HepG2 (cell line): ENCODE data around the gene CCDC106. TPM values are rescaled to one million over a fixed set of nuclear protein-coding genes. Genes with fewer than 3 reads are reported as not detected.
A peak's percentile ranks its signal among the peaks of the same experiment; 100 is the strongest.

Experiments
- AGO2 ChIP-seq: fragments of 200-400 bp; formaldehyde crosslinking; optimal IDR thresholded peaks from 2 replicates; pipeline ENCODE3; 2017; ENCODE audit warnings: mild to moderate bottlenecking, low read depth, low read length, moderate library complexity
- CENPX ChIP-seq: sonication (generic); formaldehyde crosslinking; IDR thresholded peaks from 2 replicates; pipeline ENCODE4 v1.9.0; 2021; ENCODE audit warnings: mild to moderate bottlenecking, missing genetic modification reagents, moderate library complexity
- HNRNPLL ChIP-seq: fragments of 200-400 bp; formaldehyde crosslinking; IDR thresholded peaks from 2 replicates; pipeline ENCODE4 v1.6.1; 2017; ENCODE audit warnings: mild to moderate bottlenecking, low read depth, low read length; ENCODE audit not compliant: poor library complexity, severe bottlenecking
- LBX2 ChIP-seq: sonication (generic); formaldehyde crosslinking; IDR thresholded peaks from 2 replicates; pipeline ENCODE4 v1.5.0; 2020; ENCODE audit warnings: missing genetic modification reagents, mild to moderate bottlenecking, borderline replicate concordance
- YEATS2 ChIP-seq: sonication (generic); formaldehyde crosslinking; IDR thresholded peaks from 2 replicates; pipeline ENCODE4 v1.4.0; 2020; ENCODE audit warnings: missing genetic modification reagents, borderline replicate concordance
- ZBTB34 ChIP-seq: sonication (generic); formaldehyde crosslinking; IDR thresholded peaks from 2 replicates; pipeline ENCODE4 v1.8.0; 2022; ENCODE audit warnings: mild to moderate bottlenecking, missing genetic modification reagents
- ZNF138 ChIP-seq: sonication (generic); formaldehyde crosslinking; IDR thresholded peaks from 2 replicates; pipeline ENCODE4 v1.5.0; 2020; ENCODE audit warnings: mild to moderate bottlenecking, low read depth, missing genetic modification reagents
- ZNF281 ChIP-seq: sonication (generic); formaldehyde crosslinking; IDR thresholded peaks from 2 replicates; pipeline ENCODE4 v1.4.0; 2020; ENCODE audit warnings: missing genetic modification reagents, borderline replicate concordance
- ZNF30 ChIP-seq: sonication (generic); formaldehyde crosslinking; IDR thresholded peaks from 2 replicates; pipeline ENCODE4 v1.5.0; 2020; ENCODE audit warnings: mild to moderate bottlenecking, missing genetic modification reagents
- ZNF501 ChIP-seq: sonication (generic); formaldehyde crosslinking; IDR thresholded peaks from 2 replicates; pipeline ENCODE4 v1.5.1; 2020; ENCODE audit warnings: mild to moderate bottlenecking, moderate library complexity, missing genetic modification reagents
- ZNF749 ChIP-seq: sonication (generic); formaldehyde crosslinking; IDR thresholded peaks from 2 replicates; pipeline ENCODE4 v1.8.0; 2022; ENCODE audit warnings: mild to moderate bottlenecking, missing genetic modification reagents, moderate library complexity, borderline replicate concordance
- ZNF780A ChIP-seq: sonication (generic); formaldehyde crosslinking; IDR thresholded peaks from 2 replicates; pipeline ENCODE4 v1.8.0; 2022; ENCODE audit warnings: mild to moderate bottlenecking, missing genetic modification reagents, moderate library complexity
- ZNF879 ChIP-seq: sonication (generic); formaldehyde crosslinking; IDR thresholded peaks from 2 replicates; pipeline ENCODE4 v1.8.1; 2023; ENCODE audit warnings: missing genetic modification reagents
- polyA plus RNA-seq, 8 experiments: library from polyadenylated mRNA; depleted of rRNA in 3 of 8; stranded (reverse) in 7 of 8; unstranded in 1 of 8; fragments of >200 nt; fragmentation: Illumina TruSeq in 4 of 8; extraction: Trizol in 4 of 8; gene quantifications; 2 replicates each; pipeline versions ENCODE4 v1.2.1 to v1.2.3, GENCODE V29; 2011 to 2016; ENCODE audit warnings: low read depth in 4 of 8, missing spikeins in 1 of 8, mixed read lengths in 1 of 8; ENCODE audit not compliant: insufficient read depth in 1 of 8
- total RNA-seq, 5 experiments: library from RNA; depleted of rRNA; stranded (reverse); fragments of >200 nt; fragmentation: Illumina TruSeq; extraction: Trizol; gene quantifications; 2 replicates each; pipeline ENCODE4 v1.2.3, GENCODE V29; 2016; ENCODE audit warnings: low read depth in 1 of 5
- TF ChIP-seq, protein P1 (sequence below): sonication (generic); formaldehyde crosslinking; IDR thresholded peaks from 2 replicates; pipeline ENCODE4 v1.4.0; 2020; ENCODE audit warnings: mild to moderate bottlenecking, missing genetic modification reagents
- TF ChIP-seq, protein P2 (sequence below): sonication (generic); formaldehyde crosslinking; IDR thresholded peaks from 2 replicates; pipeline ENCODE4 v1.5.0; 2020; ENCODE audit warnings: mild to moderate bottlenecking, missing genetic modification reagents
- TF ChIP-seq, protein P3 (sequence below): sonication (generic); formaldehyde crosslinking; IDR thresholded peaks from 2 replicates; pipeline ENCODE4 v1.5.1; 2020; ENCODE audit warnings: mild to moderate bottlenecking, missing genetic modification reagents, moderate library complexity

The CCDC106 gene
- total and polyA plus RNA-seq, 2 of the 13 experiments (the other 11 are each of a cell fraction or from before 2014, with no cell fraction given) = 4.7 to 8.8 TPM

DNA sequence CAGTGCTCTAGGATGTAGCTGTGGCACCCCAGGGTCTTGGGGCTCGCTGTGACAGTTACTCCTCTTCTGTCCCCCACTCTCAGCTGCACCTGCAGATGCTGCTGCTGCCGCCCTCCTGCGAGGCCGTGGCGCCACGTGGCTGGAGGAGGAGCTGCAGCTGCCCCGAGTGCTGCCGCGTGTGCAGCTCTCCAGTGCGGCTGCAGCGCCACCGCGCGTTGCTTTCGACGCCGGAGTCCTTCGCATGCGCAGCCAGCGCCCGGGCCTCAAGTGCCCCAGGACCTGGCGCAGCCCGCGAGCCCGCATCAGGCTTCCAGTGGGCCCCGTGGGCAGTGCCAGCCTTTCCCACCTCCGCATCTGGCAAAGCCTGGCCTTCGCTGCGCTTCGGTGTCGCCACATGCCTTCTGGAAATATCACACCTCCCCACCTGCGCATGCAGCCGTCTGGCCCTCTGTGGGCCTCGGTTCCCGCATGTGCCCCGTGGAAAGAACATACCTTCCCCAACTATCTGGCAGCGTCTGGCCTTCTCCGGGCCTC, 7.9 kb upstream of the CCDC106 start (continued):
- TF ChIP-seq ZBTB34 (CRISPR knock-in tag) (no peak), CENPX (no peak), YEATS2 (CRISPR knock-in tag) (no peak), ZNF780A (CRISPR knock-in tag) (no peak), ZNF501 (peak; percentile 22; the same call in 1 of the 2 replicates), ZNF879 (CRISPR knock-in tag) (no peak), ZNF749 (0 out of 2 replicates have a peak, but pooled peaks have one; percentile 63), AGO2 (no peak), ZNF281 (CRISPR knock-in tag) (no peak), LBX2 (CRISPR knock-in tag) (peak; percentile 38; the same call in 1 of the 2 replicates), ZNF30 (0 out of 2 replicates have a peak, but pooled peaks have one; percentile 56), HNRNPLL (no peak), ZNF138 (CRISPR knock-in tag) (no peak)
- TF ChIP-seq, protein P1, sequence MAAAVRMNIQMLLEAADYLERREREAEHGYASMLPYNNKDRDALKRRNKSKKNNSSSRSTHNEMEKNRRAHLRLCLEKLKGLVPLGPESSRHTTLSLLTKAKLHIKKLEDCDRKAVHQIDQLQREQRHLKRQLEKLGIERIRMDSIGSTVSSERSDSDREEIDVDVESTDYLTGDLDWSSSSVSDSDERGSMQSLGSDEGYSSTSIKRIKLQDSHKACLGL = peak; percentile 56; the same call in 1 of the 2 replicates
- TF ChIP-seq, protein P2, sequence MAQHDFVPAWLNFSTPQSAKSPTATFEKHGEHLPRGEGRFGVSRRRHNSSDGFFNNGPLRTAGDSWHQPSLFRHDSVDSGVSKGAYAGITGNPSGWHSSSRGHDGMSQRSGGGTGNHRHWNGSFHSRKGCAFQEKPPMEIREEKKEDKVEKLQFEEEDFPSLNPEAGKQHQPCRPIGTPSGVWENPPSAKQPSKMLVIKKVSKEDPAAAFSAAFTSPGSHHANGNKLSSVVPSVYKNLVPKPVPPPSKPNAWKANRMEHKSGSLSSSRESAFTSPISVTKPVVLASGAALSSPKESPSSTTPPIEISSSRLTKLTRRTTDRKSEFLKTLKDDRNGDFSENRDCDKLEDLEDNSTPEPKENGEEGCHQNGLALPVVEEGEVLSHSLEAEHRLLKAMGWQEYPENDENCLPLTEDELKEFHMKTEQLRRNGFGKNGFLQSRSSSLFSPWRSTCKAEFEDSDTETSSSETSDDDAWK (CRISPR knock-in tag) = no peak
- TF ChIP-seq, protein P3, sequence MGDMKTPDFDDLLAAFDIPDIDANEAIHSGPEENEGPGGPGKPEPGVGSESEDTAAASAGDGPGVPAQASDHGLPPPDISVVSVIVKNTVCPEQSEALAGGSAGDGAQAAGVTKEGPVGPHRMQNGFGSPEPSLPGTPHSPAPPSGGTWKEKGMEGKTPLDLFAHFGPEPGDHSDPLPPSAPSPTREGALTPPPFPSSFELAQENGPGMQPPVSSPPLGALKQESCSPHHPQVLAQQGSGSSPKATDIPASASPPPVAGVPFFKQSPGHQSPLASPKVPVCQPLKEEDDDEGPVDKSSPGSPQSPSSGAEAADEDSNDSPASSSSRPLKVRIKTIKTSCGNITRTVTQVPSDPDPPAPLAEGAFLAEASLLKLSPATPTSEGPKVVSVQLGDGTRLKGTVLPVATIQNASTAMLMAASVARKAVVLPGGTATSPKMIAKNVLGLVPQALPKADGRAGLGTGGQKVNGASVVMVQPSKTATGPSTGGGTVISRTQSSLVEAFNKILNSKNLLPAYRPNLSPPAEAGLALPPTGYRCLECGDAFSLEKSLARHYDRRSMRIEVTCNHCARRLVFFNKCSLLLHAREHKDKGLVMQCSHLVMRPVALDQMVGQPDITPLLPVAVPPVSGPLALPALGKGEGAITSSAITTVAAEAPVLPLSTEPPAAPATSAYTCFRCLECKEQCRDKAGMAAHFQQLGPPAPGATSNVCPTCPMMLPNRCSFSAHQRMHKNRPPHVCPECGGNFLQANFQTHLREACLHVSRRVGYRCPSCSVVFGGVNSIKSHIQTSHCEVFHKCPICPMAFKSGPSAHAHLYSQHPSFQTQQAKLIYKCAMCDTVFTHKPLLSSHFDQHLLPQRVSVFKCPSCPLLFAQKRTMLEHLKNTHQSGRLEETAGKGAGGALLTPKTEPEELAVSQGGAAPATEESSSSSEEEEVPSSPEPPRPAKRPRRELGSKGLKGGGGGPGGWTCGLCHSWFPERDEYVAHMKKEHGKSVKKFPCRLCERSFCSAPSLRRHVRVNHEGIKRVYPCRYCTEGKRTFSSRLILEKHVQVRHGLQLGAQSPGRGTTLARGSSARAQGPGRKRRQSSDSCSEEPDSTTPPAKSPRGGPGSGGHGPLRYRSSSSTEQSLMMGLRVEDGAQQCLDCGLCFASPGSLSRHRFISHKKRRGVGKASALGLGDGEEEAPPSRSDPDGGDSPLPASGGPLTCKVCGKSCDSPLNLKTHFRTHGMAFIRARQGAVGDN (CRISPR knock-in tag) = peak; percentile 83; the same call in 1 of the 2 replicates
